ENCODE data around the gene SNX13.

GRCh38 chr7:17846935-17847334 lies 93.4 kb downstream of the SNX13 start:
- TF ChIP-seq EP300 (IDR thresholded peaks at IDR 0.05; ENCODE audit: borderline replicate concordance in 1 of 2, low read depth in 1 of 2, low read length in 1 of 2) (no peak), CTCF (IDR thresholded peaks at IDR 0.05) (no peak), CHD2 (IDR thresholded peaks at IDR 0.05; ENCODE audit: low read length, partially characterized antibody) (no peak), MAX (IDR thresholded peaks at IDR 0.05; ENCODE audit: low read depth) (no peak)
